Measurements from ENCODE around the gene MC1R.

GRCh38 chr16:89922884-89923639 lies 4.4 kb downstream of the MC1R start, which contains the start of gene TUBB3:
- no peak for TF ChIP-seq CTCF (IDR thresholded peaks at IDR 0.05; ENCODE audit: low read depth, low read length, missing input control)
- no peak for TF ChIP-seq SP1 (IDR thresholded peaks at IDR 0.05)
- TF ChIP-seq, protein P1, sequence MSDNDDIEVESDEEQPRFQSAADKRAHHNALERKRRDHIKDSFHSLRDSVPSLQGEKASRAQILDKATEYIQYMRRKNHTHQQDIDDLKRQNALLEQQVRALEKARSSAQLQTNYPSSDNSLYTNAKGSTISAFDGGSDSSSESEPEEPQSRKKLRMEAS (IDR thresholded peaks at IDR 0.05), result no peak
- no peak for TF ChIP-seq ATF3 (IDR thresholded peaks at IDR 0.05)
- TF ChIP-seq, protein P2, sequence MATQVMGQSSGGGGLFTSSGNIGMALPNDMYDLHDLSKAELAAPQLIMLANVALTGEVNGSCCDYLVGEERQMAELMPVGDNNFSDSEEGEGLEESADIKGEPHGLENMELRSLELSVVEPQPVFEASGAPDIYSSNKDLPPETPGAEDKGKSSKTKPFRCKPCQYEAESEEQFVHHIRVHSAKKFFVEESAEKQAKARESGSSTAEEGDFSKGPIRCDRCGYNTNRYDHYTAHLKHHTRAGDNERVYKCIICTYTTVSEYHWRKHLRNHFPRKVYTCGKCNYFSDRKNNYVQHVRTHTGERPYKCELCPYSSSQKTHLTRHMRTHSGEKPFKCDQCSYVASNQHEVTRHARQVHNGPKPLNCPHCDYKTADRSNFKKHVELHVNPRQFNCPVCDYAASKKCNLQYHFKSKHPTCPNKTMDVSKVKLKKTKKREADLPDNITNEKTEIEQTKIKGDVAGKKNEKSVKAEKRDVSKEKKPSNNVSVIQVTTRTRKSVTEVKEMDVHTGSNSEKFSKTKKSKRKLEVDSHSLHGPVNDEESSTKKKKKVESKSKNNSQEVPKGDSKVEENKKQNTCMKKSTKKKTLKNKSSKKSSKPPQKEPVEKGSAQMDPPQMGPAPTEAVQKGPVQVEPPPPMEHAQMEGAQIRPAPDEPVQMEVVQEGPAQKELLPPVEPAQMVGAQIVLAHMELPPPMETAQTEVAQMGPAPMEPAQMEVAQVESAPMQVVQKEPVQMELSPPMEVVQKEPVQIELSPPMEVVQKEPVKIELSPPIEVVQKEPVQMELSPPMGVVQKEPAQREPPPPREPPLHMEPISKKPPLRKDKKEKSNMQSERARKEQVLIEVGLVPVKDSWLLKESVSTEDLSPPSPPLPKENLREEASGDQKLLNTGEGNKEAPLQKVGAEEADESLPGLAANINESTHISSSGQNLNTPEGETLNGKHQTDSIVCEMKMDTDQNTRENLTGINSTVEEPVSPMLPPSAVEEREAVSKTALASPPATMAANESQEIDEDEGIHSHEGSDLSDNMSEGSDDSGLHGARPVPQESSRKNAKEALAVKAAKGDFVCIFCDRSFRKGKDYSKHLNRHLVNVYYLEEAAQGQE (IDR thresholded peaks at IDR 0.05), result no peak
- no peak for TF ChIP-seq TAF1 (conservative IDR thresholded peaks at IDR 0.05)
- no peak for TF ChIP-seq JUND (IDR thresholded peaks at IDR 0.05)
